HEK293 (cell line): ENCODE results near the gene STYXL1.

Source experiments
- CTCF ChIA-PET: fragments of 350-600 bp; formaldehyde crosslinking; extraction: SDS; loops from one replicate; lab custom pipeline; 2021; ENCODE audit warnings: antibody characterized with exemption; lab: Yijun Ruan, JAX
- POLR2A ChIA-PET: fragments of 300-600 bp; formaldehyde crosslinking; extraction: SDS; loops from one replicate; lab custom pipeline; 2020; ENCODE audit warnings: antibody characterized with exemption, inconsistent platforms; lab: Yijun Ruan, JAX
- H3K27ac ChIP-seq: fragments of 200-500 bp; sonication (Bioruptor generic); 2 replicates; pipeline ENCODE4 v1.5.1; 2014; ENCODE audit warnings: low read depth, low read length, control low read depth, inconsistent platforms; ENCODE audit errors: extremely low read depth
- H3K36me3 ChIP-seq, 2 experiments: fragments of 200-500 bp in 1 of 2; sonication (Bioruptor generic) in 1 of 2; 1 replicate in 1 of 2; 2 replicates in 1 of 2; pipeline ENCODE4 v1.5.1; 2014 to 2017; ENCODE audit warnings: inconsistent platforms in 2 of 2, low read length in 2 of 2; ENCODE audit not compliant: control insufficient read depth in 2 of 2, insufficient read depth in 1 of 2
- H3K4me1 ChIP-seq: fragments of 200-500 bp; sonication (Bioruptor generic); 2 replicates; pipeline ENCODE4 v1.5.1; 2014; ENCODE audit warnings: mild to moderate bottlenecking, low read length, inconsistent platforms; ENCODE audit not compliant: control insufficient read depth, insufficient read depth
- H3K4me3 ChIP-seq: 2 replicates; pipeline ENCODE4 v1.5.1; 2011; ENCODE audit warnings: low read depth, mild to moderate bottlenecking, control low read depth, low read length, moderate library complexity
- H3K9me3 ChIP-seq: fragments of 200-500 bp; sonication (Bioruptor generic); 2 replicates; pipeline ENCODE4 v1.5.1; 2014; ENCODE audit warnings: low read depth, low read length, inconsistent platforms; ENCODE audit not compliant: control insufficient read depth, insufficient read depth
- HIC1 ChIP-seq: fragments of 450-650 bp; formaldehyde crosslinking; IDR thresholded peaks from 2 replicates; pipeline ENCODE4 v1.5.1; 2016; ENCODE audit warnings: missing biosample characterization, missing genetic modification characterization
- OVOL3 ChIP-seq: fragments of 450-650 bp; formaldehyde crosslinking; IDR thresholded peaks from 2 replicates; pipeline ENCODE4 v1.5.1; 2016; ENCODE audit warnings: missing biosample characterization, missing genetic modification characterization
- ZBTB26 ChIP-seq: fragments of 450-650 bp; formaldehyde crosslinking; optimal IDR thresholded peaks from 2 replicates; pipeline ENCODE3; 2016; ENCODE audit warnings: missing biosample characterization, mild to moderate bottlenecking, missing genetic modification characterization
- ZBTB6 ChIP-seq: fragments of 450-650 bp; formaldehyde crosslinking; IDR thresholded peaks from 2 replicates; pipeline ENCODE4 v1.5.1; 2017; ENCODE audit warnings: missing biosample characterization, missing genetic modification characterization
- ZFP3 ChIP-seq: fragments of 450-650 bp; formaldehyde crosslinking; IDR thresholded peaks from 2 replicates; pipeline ENCODE4 v1.5.1; 2016; ENCODE audit warnings: low read depth, missing biosample characterization, missing genetic modification characterization
- ZNF23 ChIP-seq: fragments of 450-650 bp; formaldehyde crosslinking; IDR thresholded peaks from 2 replicates; pipeline ENCODE4 v1.5.1; 2016; ENCODE audit warnings: missing biosample characterization, missing genetic modification characterization, borderline replicate concordance
- ZNF266 ChIP-seq: fragments of 450-650 bp; formaldehyde crosslinking; IDR thresholded peaks from 2 replicates; pipeline ENCODE4 v1.5.1; 2016; ENCODE audit warnings: missing biosample characterization, missing genetic modification characterization, low read depth
- ZNF335 ChIP-seq: fragments of 450-650 bp; formaldehyde crosslinking; conservative IDR thresholded peaks from 2 replicates; pipeline ENCODE4 v1.5.1; 2016; ENCODE audit warnings: missing biosample characterization, missing genetic modification characterization
- ZNF37A ChIP-seq: fragments of 450-650 bp; IDR thresholded peaks from 2 replicates; pipeline ENCODE4 v1.5.1; 2018; ENCODE audit warnings: missing biosample characterization, missing genetic modification characterization
- ZNF560 ChIP-seq: fragments of 450-650 bp; formaldehyde crosslinking; IDR thresholded peaks from 2 replicates; pipeline ENCODE4 v1.5.1; 2017; ENCODE audit warnings: missing biosample characterization, missing genetic modification characterization, borderline replicate concordance
- ZNF621 ChIP-seq: fragments of 450-650 bp; formaldehyde crosslinking; IDR thresholded peaks from 2 replicates; pipeline ENCODE4 v1.5.1; 2017; ENCODE audit warnings: missing biosample characterization, missing genetic modification characterization
- ZNF623 ChIP-seq: fragments of 450-650 bp; formaldehyde crosslinking; IDR thresholded peaks from 2 replicates; pipeline ENCODE4 v1.5.1; 2016; ENCODE audit warnings: missing biosample characterization, missing genetic modification characterization
- ZNF692 ChIP-seq: fragments of 450-650 bp; formaldehyde crosslinking; IDR thresholded peaks from 2 replicates; pipeline ENCODE4 v1.5.1; 2016; ENCODE audit warnings: missing biosample characterization, missing genetic modification characterization
- TF ChIP-seq, protein P1 (sequence below): fragments of 450-650 bp; formaldehyde crosslinking; IDR thresholded peaks from 2 replicates; pipeline ENCODE4 v1.5.1; 2016; ENCODE audit warnings: missing biosample characterization, missing genetic modification characterization, borderline replicate concordance
- TF ChIP-seq, protein P2 (sequence below): fragments of 450-650 bp; formaldehyde crosslinking; IDR thresholded peaks from 2 replicates; pipeline ENCODE4 v1.5.1; 2016; ENCODE audit warnings: missing biosample characterization, missing genetic modification characterization

The STYXL1 gene

GRCh38 chr7:75985518-75986146, 62.2 kb downstream of the STYXL1 start:
- H3K27ac ChIP-seq = no peak overlapping the region
- peaks cover 0 to 50% of the 10 kb centered on the region in 2 experiments; a peak in 1 of 3 replicates for H3K36me3 ChIP-seq
- H3K4me1 ChIP-seq = no peaks in the 10 kb centered on the region
- CTCF ChIA-PET = interaction anchor here (1.2 kb wide), 1 partner anchor 35 kb away, joined by 4 read pairs; no protein-coding TSS in a partner anchor
- no peak overlapping the region for H3K4me3 ChIP-seq
- POLR2A ChIA-PET = interaction anchor here (0.8 kb wide), 1 partner anchor 15 kb away, joined by 3 read pairs; no protein-coding TSS in a partner anchor
- no peaks in the 10 kb centered on the region for H3K9me3 ChIP-seq
- TF ChIP-seq ZNF560 (tag by site-specific recombination) = no peak
- peak; percentile 44; the same call in 1 of the 2 replicates for TF ChIP-seq HIC1

DNA sequence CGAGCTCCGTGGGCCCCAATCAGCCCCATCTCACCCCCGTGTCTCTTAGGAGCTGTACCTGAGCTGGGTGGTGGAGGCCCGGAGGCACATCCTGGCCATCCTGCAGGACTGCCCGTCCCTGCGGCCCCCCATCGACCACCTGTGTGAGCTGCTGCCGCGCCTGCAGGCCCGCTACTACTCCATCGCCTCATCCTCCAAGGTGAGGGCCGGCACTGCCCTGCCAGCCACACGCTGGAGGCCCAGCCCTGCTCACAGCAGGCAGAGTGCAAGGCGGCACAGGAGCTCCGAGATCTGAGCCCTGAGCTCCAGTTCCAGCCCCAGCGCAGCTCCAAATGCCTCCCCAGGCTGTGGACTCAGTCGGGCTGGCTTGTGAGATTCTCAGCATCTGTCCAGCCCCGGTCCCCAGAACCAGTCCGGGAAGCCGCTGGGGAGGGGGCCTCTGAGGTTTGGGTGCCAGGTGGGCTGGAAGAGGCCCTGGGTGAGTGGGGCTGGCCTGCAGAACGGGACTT, 62.7 kb downstream of the STYXL1 start:
- Histone ChIP-seq H3K4me3 (no peak overlapping the region), H3K27ac (no peak overlapping the region), H3K4me1 (no peaks in the 10 kb centered on the region), H3K9me3 (no peaks in the 10 kb centered on the region), H3K36me3 (peaks cover 0 to 56% of the 10 kb centered on the region in 2 experiments; a peak in 1 of 3 replicates)
- CTCF ChIA-PET = interaction anchor here (1.2 kb wide), 1 partner anchor 36 kb away, joined by 4 read pairs; no protein-coding TSS in a partner anchor
- TF ChIP-seq, protein P1, sequence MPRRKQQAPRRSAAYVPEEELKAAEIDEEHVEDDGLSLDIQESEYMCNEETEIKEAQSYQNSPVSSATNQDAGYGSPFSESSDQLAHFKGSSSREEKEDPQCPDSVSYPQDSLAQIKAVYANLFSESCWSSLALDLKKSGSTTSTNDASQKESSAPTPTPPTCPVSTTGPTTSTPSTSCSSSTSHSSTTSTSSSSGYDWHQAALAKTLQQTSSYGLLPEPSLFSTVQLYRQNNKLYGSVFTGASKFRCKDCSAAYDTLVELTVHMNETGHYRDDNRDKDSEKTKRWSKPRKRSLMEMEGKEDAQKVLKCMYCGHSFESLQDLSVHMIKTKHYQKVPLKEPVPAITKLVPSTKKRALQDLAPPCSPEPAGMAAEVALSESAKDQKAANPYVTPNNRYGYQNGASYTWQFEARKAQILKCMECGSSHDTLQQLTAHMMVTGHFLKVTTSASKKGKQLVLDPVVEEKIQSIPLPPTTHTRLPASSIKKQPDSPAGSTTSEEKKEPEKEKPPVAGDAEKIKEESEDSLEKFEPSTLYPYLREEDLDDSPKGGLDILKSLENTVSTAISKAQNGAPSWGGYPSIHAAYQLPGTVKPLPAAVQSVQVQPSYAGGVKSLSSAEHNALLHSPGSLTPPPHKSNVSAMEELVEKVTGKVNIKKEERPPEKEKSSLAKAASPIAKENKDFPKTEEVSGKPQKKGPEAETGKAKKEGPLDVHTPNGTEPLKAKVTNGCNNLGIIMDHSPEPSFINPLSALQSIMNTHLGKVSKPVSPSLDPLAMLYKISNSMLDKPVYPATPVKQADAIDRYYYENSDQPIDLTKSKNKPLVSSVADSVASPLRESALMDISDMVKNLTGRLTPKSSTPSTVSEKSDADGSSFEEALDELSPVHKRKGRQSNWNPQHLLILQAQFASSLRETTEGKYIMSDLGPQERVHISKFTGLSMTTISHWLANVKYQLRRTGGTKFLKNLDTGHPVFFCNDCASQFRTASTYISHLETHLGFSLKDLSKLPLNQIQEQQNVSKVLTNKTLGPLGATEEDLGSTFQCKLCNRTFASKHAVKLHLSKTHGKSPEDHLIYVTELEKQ (tag by site-specific recombination) = no peak
- no peak for TF ChIP-seq ZBTB26 (tag by site-specific recombination)
- no peak for TF ChIP-seq ZFP3
- TF ChIP-seq, protein P2, sequence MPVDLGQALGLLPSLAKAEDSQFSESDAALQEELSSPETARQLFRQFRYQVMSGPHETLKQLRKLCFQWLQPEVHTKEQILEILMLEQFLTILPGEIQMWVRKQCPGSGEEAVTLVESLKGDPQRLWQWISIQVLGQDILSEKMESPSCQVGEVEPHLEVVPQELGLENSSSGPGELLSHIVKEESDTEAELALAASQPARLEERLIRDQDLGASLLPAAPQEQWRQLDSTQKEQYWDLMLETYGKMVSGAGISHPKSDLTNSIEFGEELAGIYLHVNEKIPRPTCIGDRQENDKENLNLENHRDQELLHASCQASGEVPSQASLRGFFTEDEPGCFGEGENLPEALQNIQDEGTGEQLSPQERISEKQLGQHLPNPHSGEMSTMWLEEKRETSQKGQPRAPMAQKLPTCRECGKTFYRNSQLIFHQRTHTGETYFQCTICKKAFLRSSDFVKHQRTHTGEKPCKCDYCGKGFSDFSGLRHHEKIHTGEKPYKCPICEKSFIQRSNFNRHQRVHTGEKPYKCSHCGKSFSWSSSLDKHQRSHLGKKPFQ (tag by site-specific recombination) = no peak
- no peak for TF ChIP-seq OVOL3 (tag by site-specific recombination)
- no peak for TF ChIP-seq ZNF266 (tag by site-specific recombination)
- TF ChIP-seq ZNF692 (tag by site-specific recombination) = no peak
- TF ChIP-seq ZNF335 (tag by site-specific recombination) = no peak
- TF ChIP-seq ZBTB6 (tag by site-specific recombination) = no peak
- no peak for TF ChIP-seq ZNF621 (tag by site-specific recombination)
- TF ChIP-seq ZNF23 (tag by site-specific recombination) = no peak
- TF ChIP-seq ZNF623 (tag by site-specific recombination) = no peak
- no peak for TF ChIP-seq ZNF37A (tag by site-specific recombination)
- POLR2A ChIA-PET = interaction anchor here (0.8 kb wide), 1 partner anchor 15 kb away, joined by 3 read pairs; no protein-coding TSS in a partner anchor
